GM12874 (cell line): ENCODE data around the gene ADAM12.

Experiments used
- TF ChIP-seq, protein P1 (sequence below): IDR thresholded peaks from 2 replicates; pipeline ENCODE4 v1.5.1; 2011; ENCODE audit warnings: low read depth, mild to moderate bottlenecking, control low read depth, low read length, moderate library complexity; ENCODE audit not compliant: insufficient read depth

Gene ADAM12

DNA sequence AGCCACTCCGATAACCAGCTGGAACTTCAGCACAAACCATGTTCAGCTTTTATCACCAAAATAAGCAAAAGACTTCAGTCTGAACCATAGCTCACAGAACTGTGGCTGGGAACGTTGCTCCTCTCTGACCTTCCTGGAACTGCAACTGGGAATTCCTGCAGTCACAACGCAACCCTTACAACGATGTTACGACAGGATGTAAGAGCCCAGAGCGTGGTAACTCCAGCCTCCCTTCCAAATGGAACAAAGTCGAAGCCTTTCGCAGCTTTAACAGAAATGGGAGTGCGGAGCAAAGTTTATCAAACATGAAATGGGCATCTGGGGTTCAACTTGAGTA, 162.6 kb downstream of the ADAM12 start:
- TF ChIP-seq, protein P1, sequence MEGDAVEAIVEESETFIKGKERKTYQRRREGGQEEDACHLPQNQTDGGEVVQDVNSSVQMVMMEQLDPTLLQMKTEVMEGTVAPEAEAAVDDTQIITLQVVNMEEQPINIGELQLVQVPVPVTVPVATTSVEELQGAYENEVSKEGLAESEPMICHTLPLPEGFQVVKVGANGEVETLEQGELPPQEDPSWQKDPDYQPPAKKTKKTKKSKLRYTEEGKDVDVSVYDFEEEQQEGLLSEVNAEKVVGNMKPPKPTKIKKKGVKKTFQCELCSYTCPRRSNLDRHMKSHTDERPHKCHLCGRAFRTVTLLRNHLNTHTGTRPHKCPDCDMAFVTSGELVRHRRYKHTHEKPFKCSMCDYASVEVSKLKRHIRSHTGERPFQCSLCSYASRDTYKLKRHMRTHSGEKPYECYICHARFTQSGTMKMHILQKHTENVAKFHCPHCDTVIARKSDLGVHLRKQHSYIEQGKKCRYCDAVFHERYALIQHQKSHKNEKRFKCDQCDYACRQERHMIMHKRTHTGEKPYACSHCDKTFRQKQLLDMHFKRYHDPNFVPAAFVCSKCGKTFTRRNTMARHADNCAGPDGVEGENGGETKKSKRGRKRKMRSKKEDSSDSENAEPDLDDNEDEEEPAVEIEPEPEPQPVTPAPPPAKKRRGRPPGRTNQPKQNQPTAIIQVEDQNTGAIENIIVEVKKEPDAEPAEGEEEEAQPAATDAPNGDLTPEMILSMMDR = no peak

DNA sequence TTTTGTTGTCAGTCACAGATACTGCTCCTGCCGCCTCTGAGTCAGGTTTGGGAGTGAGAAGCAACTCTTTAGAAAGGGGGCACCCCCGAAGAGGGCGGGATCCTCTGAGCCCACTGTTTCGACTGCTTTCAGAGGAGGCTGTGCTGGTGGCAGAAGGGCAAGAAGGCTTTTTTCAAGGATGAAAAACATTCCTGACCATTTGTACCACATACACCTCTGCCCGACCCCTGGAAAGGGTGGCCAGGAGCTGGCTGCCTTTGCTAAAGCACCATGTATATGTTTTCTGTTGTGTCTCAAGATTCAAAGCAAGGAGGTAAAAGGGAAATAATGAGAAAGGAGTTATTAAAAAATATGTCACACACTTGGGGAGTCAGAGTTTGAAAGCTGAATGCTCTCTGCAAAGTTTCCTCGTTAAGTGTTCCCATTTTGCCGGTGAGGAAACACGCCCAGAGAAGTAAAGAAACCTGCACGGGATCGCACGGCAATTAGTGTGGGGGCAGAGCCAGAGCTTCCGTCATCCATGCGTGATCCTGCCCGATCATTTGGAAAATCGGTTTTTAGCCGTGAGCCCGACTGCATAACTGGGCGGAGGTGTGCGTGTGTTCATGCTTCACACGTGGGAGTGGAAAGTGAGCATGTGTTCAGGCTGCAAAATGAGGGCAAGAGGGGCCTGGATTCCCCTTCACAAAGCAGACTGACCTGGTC, 163.2 kb downstream of the ADAM12 start:
- TF ChIP-seq, protein P1 = no peak

DNA sequence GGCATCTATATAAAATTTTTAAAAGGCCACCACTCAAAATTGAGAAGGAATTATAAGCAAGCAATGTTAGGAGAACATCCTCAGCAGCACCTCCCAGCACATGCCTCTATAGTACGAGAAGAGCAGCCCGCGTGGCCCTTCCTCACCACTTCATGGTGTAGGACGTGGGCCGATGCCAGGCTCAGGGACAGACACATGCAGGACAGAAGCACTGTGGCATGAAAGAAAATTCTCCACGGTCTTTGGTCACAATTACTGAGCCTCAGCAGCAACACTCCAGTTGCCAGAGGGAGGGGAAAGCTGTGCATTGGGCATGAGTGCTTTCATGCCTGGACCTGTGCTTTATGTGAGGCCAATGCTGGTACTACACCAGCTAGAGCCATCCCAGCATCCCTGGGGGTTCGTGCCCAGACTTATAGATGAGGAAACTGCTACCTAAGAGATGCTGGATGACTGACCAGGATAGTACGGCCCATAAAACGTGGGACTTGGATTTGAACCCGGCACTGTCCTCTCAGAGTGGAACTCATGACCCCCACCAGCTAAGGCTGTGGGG, 164.7 kb downstream of the ADAM12 start:
- TF ChIP-seq, protein P1 = no peak

DNA sequence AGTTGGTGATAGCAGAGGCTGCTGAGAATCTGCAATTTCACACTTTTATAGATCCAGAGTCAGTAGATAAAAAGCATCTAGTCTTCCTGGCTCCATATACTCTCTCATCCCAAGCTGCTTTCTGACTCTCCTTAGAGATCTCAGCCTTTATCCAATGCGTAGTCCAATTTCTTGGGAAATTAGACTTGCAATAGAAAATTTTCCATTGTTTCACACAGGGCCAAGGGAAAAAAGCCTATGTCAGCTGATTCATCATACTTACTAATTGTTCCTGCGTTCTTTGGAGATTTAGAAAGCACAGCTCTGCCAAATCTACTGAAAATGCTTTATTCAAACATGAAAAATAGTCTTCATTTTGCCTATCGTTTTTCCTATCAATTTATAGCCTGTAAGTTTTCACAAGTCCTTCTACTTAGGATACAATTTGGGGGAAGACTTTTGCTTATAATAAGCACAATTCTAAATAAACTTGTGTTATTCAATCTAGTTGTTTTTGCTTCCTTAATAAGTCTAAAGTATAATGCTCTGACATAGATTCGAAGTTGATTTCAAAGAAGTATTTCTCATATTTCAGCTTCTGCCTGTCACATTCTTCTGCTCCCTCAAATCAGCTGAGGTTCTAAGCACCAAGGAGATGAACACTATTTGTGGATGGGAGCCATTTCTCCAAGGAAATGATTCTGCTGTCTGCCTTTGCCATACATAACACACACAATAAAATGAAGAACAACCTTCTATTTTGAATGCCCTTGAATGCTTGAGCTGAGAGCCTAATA, 165.4 kb downstream of the ADAM12 start:
- TF ChIP-seq, protein P1 = no peak

DNA sequence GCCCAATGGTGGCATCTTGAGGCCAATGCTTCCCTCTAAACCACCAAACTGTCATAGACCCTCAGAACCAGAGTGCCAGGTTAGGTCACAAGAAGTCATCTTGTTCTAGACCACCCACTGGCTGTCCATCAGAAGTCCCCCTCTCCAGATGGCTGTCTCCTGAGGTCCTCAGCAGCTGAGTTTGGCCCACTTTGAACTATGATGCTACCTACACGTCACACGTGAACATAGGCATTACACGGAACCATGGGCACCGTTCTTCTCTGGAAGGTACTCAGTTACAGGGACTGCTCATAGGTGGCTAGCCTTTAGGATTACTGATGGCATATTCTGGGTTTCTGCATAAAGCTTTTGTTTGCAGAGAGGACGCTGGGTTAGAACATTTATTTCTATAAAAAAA, 166.4 kb downstream of the ADAM12 start:
- TF ChIP-seq, protein P1 = no peak

DNA sequence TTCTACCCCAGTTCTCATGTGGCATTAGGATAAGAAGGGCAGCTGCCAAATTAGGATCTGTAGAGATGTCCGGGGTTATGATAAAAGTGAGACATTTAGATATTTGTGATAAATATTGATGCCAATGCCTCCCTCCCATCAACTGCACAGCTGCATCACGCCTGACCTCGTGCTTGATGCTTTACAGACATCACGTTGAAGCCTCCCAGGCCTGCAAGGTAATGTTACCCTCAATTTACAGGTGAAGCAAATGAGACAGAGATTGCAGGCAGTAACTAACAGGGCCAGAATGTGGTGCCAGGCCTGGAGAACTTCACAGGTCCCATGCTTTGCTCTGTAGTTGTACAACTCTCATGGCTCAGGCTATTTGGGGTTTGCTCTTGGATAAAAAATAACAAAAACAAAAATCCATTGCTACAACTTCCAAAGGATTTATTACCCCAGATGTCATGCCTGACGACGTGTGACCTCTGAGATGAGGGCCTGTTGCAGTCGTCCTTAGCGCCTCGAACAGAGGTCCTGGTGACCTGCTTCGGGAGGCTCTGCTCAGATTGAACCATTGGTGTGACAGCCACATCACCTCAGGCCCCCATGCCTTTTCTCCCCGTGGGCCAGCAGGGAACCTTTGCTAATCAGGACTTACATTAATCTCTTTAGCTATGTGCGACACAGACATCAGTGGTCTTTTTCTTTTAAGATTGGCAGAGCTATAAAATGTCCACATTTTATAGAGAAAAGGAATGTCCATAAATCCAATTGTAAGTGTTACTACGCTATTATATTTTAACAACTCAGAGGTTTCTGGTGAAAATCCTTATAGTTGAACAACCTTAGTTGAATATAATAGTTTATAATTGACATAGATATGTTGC, 169.3 kb downstream of the ADAM12 start:
- TF ChIP-seq, protein P1 = no peak

DNA sequence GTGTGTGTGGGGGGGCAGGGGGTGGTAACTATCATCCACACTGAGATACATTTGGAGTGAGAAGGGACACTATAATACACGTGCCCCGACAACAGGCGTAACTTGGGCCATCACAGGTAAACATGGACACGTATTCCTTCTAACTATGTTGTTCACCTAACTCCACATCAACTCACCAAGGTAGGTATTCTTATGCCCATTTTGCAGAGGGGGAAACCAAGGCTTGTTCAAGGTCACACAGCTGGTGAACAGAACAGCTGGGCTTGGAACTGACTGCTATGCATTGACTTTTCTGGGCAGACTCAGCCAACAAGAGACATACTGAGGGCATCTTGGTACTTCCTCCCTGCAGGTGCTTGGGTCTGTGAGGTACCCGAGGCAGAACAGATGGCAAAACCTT, 170.1 kb downstream of the ADAM12 start:
- TF ChIP-seq, protein P1 = no peak
